H1 (cell line): ENCODE measurements around the gene TEK. TPM values are rescaled to one million over a fixed set of nuclear protein-coding genes. Genes with fewer than 3 reads are reported as not detected.

Experiments used
- CTCF ChIA-PET: fragments of 300-600 bp; sonication (Branson Sonifier 250); formaldehyde crosslinking; loops from one replicate; lab custom pipeline; 2021; ENCODE audit not compliant: partially characterized antibody; lab: Charles Lee
- POLR2A ChIA-PET: fragments of 300-600 bp; sonication (Branson Sonifier 250); formaldehyde crosslinking; loops from one replicate; lab custom pipeline; 2021; ENCODE audit warnings: inconsistent platforms; ENCODE audit not compliant: partially characterized antibody; lab: Charles Lee
- DNase-seq, 2 experiments: peaks; one replicate each; pipeline versions ENCODE4 v3.0.0 to v3.0.0-alpha.2; 2010 to 2022; ENCODE audit warnings: low spot score in 2 of 2, low read depth in 1 of 2, mixed read lengths in 1 of 2
- FAIRE-seq: peaks from 2 replicates; lab custom pipeline; 2011; peaks lifted over from hg19 to GRCh38; lab: Jason Lieb, UNC
- H2AFZ ChIP-seq: 2 replicates; pipeline ENCODE4 v1.8.1; 2012; ENCODE audit warnings: low read length, inconsistent platforms
- H2AK5ac ChIP-seq: 2 replicates; pipeline ENCODE4 v1.6.1; 2013; ENCODE audit warnings: low read depth, low read length
- H2BK120ac ChIP-seq: replicated peaks from 2 replicates; pipeline ENCODE3; 2013; ENCODE audit warnings: low read depth, low read length, inconsistent platforms
- H2BK12ac ChIP-seq: 2 replicates; pipeline ENCODE4 v1.6.1; 2013; ENCODE audit warnings: low read depth, low read length
- H2BK15ac ChIP-seq: 2 replicates; pipeline ENCODE4 v1.6.1; 2013; ENCODE audit warnings: low read length
- H2BK20ac ChIP-seq: 2 replicates; pipeline ENCODE4 v1.6.1; 2013; ENCODE audit warnings: low read length
- H2BK5ac ChIP-seq: 2 replicates; pipeline ENCODE4 v1.6.1; 2013; ENCODE audit warnings: low read depth, low read length
- H3K14ac ChIP-seq: 2 replicates; pipeline ENCODE4 v1.6.1; 2013; ENCODE audit warnings: inconsistent platforms; ENCODE audit not compliant: insufficient read length
- H3K18ac ChIP-seq: 2 replicates; pipeline ENCODE4 v1.6.1; 2013; ENCODE audit warnings: low read length; ENCODE audit errors: extremely low read depth
- H3K23ac ChIP-seq: 2 replicates; pipeline ENCODE4 v1.6.1; 2013; ENCODE audit warnings: inconsistent platforms; ENCODE audit not compliant: insufficient read length
- H3K23me2 ChIP-seq: 2 replicates; pipeline ENCODE4 v1.6.1; 2013; ENCODE audit warnings: low read depth, low read length
- H3K27ac ChIP-seq: 2 replicates; pipeline ENCODE4 v1.6.1; 2011; ENCODE audit warnings: low read depth, low read length, inconsistent platforms
- H3K27me3 ChIP-seq, 4 experiments: replicated peaks in 1 of 4; 1 replicate in 1 of 4; 2 replicates in 3 of 4; pipeline versions ENCODE4 v1.6.1 to v1.8.1; 2011 to 2013; ENCODE audit warnings: low read length in 3 of 4, mild to moderate bottlenecking in 3 of 4, inconsistent platforms in 2 of 4, mixed read lengths in 2 of 4, moderate library complexity in 1 of 4; ENCODE audit not compliant: control insufficient read depth in 3 of 4, insufficient read depth in 3 of 4; ENCODE audit errors: extremely low read depth in 1 of 4
- H3K36me3 ChIP-seq, 4 experiments: 2 replicates each; pipeline versions ENCODE4 v1.6.1 to v1.8.1; 2011 to 2013; ENCODE audit warnings: mild to moderate bottlenecking in 4 of 4, low read length in 3 of 4, moderate library complexity in 2 of 4, control low read depth in 1 of 4, inconsistent platforms in 1 of 4; ENCODE audit not compliant: insufficient read depth in 4 of 4, control insufficient read depth in 2 of 4
- H3K4ac ChIP-seq: replicated peaks from 2 replicates; pipeline ENCODE3; 2013; ENCODE audit warnings: low read length, low read depth, mixed read lengths, inconsistent platforms; ENCODE audit not compliant: insufficient read length
- H3K4me1 ChIP-seq, 4 experiments: replicated peaks in 1 of 4; 1 replicate in 1 of 4; 2 replicates in 3 of 4; pipeline versions ENCODE4 v1.6.1 to v1.8.1; 2011 to 2013; ENCODE audit warnings: low read length in 3 of 4, inconsistent platforms in 2 of 4, mixed read lengths in 1 of 4; ENCODE audit not compliant: insufficient read depth in 4 of 4, control insufficient read depth in 3 of 4
- H3K4me2 ChIP-seq, 2 experiments: 2 replicates each; pipeline versions ENCODE4 v1.6.1 to v1.8.1; 2011 to 2013; ENCODE audit warnings: low read depth in 2 of 2, low read length in 2 of 2, control low read depth in 1 of 2, inconsistent platforms in 1 of 2, mild to moderate bottlenecking in 1 of 2; ENCODE audit not compliant: insufficient read depth in 1 of 2
- H3K4me3 ChIP-seq, 4 experiments: fragments of 200-600, 300-600 bp in 1 of 4; sonication (generic), shearing (Covaris generic), sonication (Bioruptor Twin) in 1 of 4; 2 replicates each; pipeline versions ENCODE4 v1.5.1 to v1.8.1; 2011 to 2016; ENCODE audit warnings: low read length in 4 of 4, low read depth in 3 of 4, control low read depth in 2 of 4, inconsistent platforms in 2 of 4, mild to moderate bottlenecking in 2 of 4, mixed read lengths in 1 of 4, moderate library complexity in 1 of 4; ENCODE audit not compliant: insufficient read depth in 2 of 4; ENCODE audit errors: extremely low read depth in 1 of 4
- H3K56ac ChIP-seq: replicated peaks from 2 replicates; pipeline ENCODE3; 2013; ENCODE audit warnings: low read depth, mild to moderate bottlenecking, mixed read lengths, low read length, inconsistent platforms; ENCODE audit not compliant: insufficient read length
- H3K79me1 ChIP-seq: 2 replicates; pipeline ENCODE4 v1.6.1; 2013; ENCODE audit warnings: low read depth, low read length, control low read depth
- H3K79me2 ChIP-seq, 2 experiments: 2 replicates each; pipeline versions ENCODE4 v1.6.1 to v1.8.1; 2012 to 2013; ENCODE audit warnings: low read length in 2 of 2, mild to moderate bottlenecking in 2 of 2, inconsistent platforms in 1 of 2; ENCODE audit not compliant: insufficient read depth in 2 of 2, control insufficient read depth in 1 of 2
- H3K9ac ChIP-seq, 4 experiments: replicated peaks in 1 of 4; 1 replicate in 1 of 4; 2 replicates in 3 of 4; pipeline versions ENCODE4 v1.6.1 to v1.8.1; 2011 to 2013; ENCODE audit warnings: low read depth in 3 of 4, low read length in 3 of 4, control low read depth in 2 of 4, mild to moderate bottlenecking in 2 of 4, moderate library complexity in 2 of 4, inconsistent platforms in 1 of 4; ENCODE audit errors: extremely low read depth in 1 of 4
- H3K9me3 ChIP-seq, 2 experiments: 2 replicates each; pipeline versions ENCODE4 v1.6.1 to v1.8.1; 2012 to 2013; ENCODE audit warnings: mild to moderate bottlenecking in 2 of 2, moderate library complexity in 2 of 2, control low read depth in 1 of 2, inconsistent platforms in 1 of 2, low read depth in 1 of 2, low read length in 1 of 2, mixed read lengths in 1 of 2; ENCODE audit not compliant: insufficient read depth in 2 of 2
- H4K20me1 ChIP-seq, 2 experiments: replicated peaks in 1 of 2; 2 replicates each; pipeline versions ENCODE3 to v1.8.1; 2011 to 2013; ENCODE audit warnings: inconsistent platforms in 2 of 2, low read length in 2 of 2, mild to moderate bottlenecking in 1 of 2; ENCODE audit not compliant: insufficient read depth in 2 of 2, control insufficient read depth in 1 of 2
- H4K5ac ChIP-seq: 2 replicates; pipeline ENCODE4 v1.6.1; 2013; ENCODE audit warnings: low read length, low read depth, mixed read lengths, inconsistent platforms; ENCODE audit not compliant: insufficient read length
- H4K8ac ChIP-seq: 2 replicates; pipeline ENCODE4 v1.8.0; 2013; ENCODE audit warnings: mild to moderate bottlenecking, moderate library complexity, low read length, inconsistent platforms; ENCODE audit not compliant: insufficient read depth; ENCODE audit errors: extremely low read depth
- H4K91ac ChIP-seq: replicated peaks from 2 replicates; pipeline ENCODE3; 2013; ENCODE audit warnings: low read length, mixed read lengths, inconsistent platforms; ENCODE audit not compliant: insufficient read length
- CEBPB ChIP-seq: IDR thresholded peaks from 2 replicates; pipeline ENCODE4 v1.6.1; 2012; ENCODE audit warnings: low read depth, low read length
- TBP ChIP-seq: IDR thresholded peaks from 2 replicates; pipeline ENCODE4 v1.6.1; 2011; ENCODE audit warnings: low read depth, low read length, improper control_type of control experiment
- WGBS, 2 experiments: shearing (Covaris generic) in 1 of 2; methylation state at CpG; one replicate each; pipeline versions ENCODE4 v1.1.6 to v1.1.7; 2013 to 2015; ENCODE audit warnings: low lambda C conversion rate in 2 of 2, mixed read lengths in 2 of 2, inconsistent platforms in 1 of 2, low coverage in 1 of 2, missing lambda C conversion rate in 1 of 2; ENCODE audit not compliant: insufficient replicate concordance in 2 of 2, insufficient coverage in 1 of 2, insufficient read length in 1 of 2; ENCODE audit errors: extremely low coverage in 1 of 2, missing lambda C conversion rate in 1 of 2; 5-methylcytosine and 5-hydroxymethylcytosine counted together
- polyA plus RNA-seq, 7 experiments: library from polyadenylated mRNA; depleted of rRNA in 3 of 7; stranded (reverse) in 5 of 7; unstranded in 2 of 7; fragments of >200 nt in 5 of 7; fragments of 200-250 nt in 2 of 7; gene quantifications; 1 replicate in 5 of 7; 2 replicates in 1 of 7; 4 replicates in 1 of 7; pipeline versions ENCODE4 v1.2.1 to v1.2.3, GENCODE V29; 2011 to 2013; ENCODE audit warnings: missing spikeins in 2 of 7, mixed read lengths in 2 of 7
- total RNA-seq: library from RNA; stranded (reverse); fragmentation: NEBNext Ultra II Directional; extraction: Animal tissue kit (Norgen Biotek cat#: 25700); gene quantifications from 2 replicates; pipeline ENCODE4 v1.2.1, GENCODE V29; 2021

TEK gene
- total and polyA plus RNA-seq, 2 of the 8 experiments (the other 6 are each of a cell fraction or from before 2014, with no cell fraction given), result 11.0 to 35.8 TPM

- H2BK20ac ChIP-seq, result no peak overlapping the region
- H2BK5ac ChIP-seq, result no peak overlapping the region
- no peak overlapping the region for H3K23ac ChIP-seq
- no peaks in the 10 kb centered on the region; a peak in 1 of 7 replicates for H3K27me3 ChIP-seq
- H3K36me3 ChIP-seq, result peaks cover 0 to 4% (median 2%) of the 10 kb centered on the region in 4 experiments; a peak in 3 of 8 replicates
- no peak overlapping the region for H2BK120ac ChIP-seq
- H2AK5ac ChIP-seq, result no peak overlapping the region
- H3K18ac ChIP-seq, result no peak overlapping the region
- H2AFZ ChIP-seq, result no peak overlapping the region
- no peak overlapping the region for H3K4me3 ChIP-seq
- H3K14ac ChIP-seq, result no peak overlapping the region
- H3K23me2 ChIP-seq, result no peaks in the 10 kb centered on the region
- DNase-seq (no peak), FAIRE-seq (no peak)
- CTCF ChIA-PET, result interaction anchor here (1.4 kb wide), 1 partner anchor 14 kb away, joined by 3 read pairs; no protein-coding TSS in a partner anchor
- no peak overlapping the region for H2BK12ac ChIP-seq
- no peaks in the 10 kb centered on the region for H3K79me1 ChIP-seq
- H4K20me1 ChIP-seq, result no peaks in the 10 kb centered on the region
- no peaks in the 10 kb centered on the region for H3K9me3 ChIP-seq
- H3K4ac ChIP-seq, result no peak overlapping the region
- no peak overlapping the region for H3K4me2 ChIP-seq
- H3K27ac ChIP-seq, result no peak overlapping the region
- no peaks in the 10 kb centered on the region for H3K79me2 ChIP-seq
- H3K56ac ChIP-seq, result no peak overlapping the region
- WGBS, 2 experiments, result 83% methylated on average over 1 of the region's 1 CpG; no CpG with 5 or more reads in 1 of the 2 experiments
- H3K4me1 ChIP-seq, result no peaks in the 10 kb centered on the region
- H4K8ac ChIP-seq, result no peak overlapping the region
- H4K91ac ChIP-seq, result no peak overlapping the region
- H4K5ac ChIP-seq, result no peak overlapping the region
- TF ChIP-seq CEBPB (no peak), TBP (no peak)
- TF ChIP-seq, all 59 proteins: peak for 0
- POLR2A ChIA-PET, result no interaction called here
- H3K9ac ChIP-seq, result no peak overlapping the region
- H2BK15ac ChIP-seq, result no peak overlapping the region
Measured at GRCh38 chr9:27188426-27188825, 79.4 kb downstream of the TEK start.
